Breast epithelium (tissue), 4 donors: ENCODE measurements around the gene PDE4D. TPM values are rescaled to one million over a fixed set of nuclear protein-coding genes. Genes with fewer than 3 reads are reported as not detected.
"Not testable (repeated sequence)": the region's sequence is repeated elsewhere in the genome, so short reads cannot be mapped to it uniquely, and the experiment has no call there.

Source experiments
- DNase-seq, 2 donors: peaks; one replicate each; pipeline ENCODE4 v3.0.0-alpha.2; 2019; ENCODE audit warnings: low spot score in 2 of 2
- H3K27ac ChIP-seq, 2 donors: fragments of 200-600 bp; sonication (generic) in 1 of 2; one replicate each; pipeline ENCODE4 v1.5.1; 2016 to 2019; ENCODE audit warnings: mild to moderate bottlenecking in 1 of 2
- H3K27me3 ChIP-seq, 2 donors: fragments of 200-600 bp; sonication (generic) in 1 of 2; one replicate each; pipeline versions ENCODE4 v1.5.1 to v1.6.0; 2017 to 2019; ENCODE audit warnings: control low read depth in 1 of 2, mild to moderate bottlenecking in 1 of 2
- H3K36me3 ChIP-seq: fragments of 200-600 bp; one replicate; pipeline ENCODE4 v1.5.1; 2019
- H3K4me1 ChIP-seq, 2 donors: fragments of 200-600 bp; sonication (generic); one replicate each; pipeline ENCODE4 v1.5.1; 2016 to 2019; ENCODE audit warnings: control low read depth in 1 of 2
- H3K4me3 ChIP-seq, 3 donors: fragments of 200-600 bp; sonication (generic); 1 replicate in 2 of 3; 2 replicates in 1 of 3; pipeline ENCODE4 v1.5.1; 2016 to 2019; ENCODE audit warnings: mild to moderate bottlenecking in 3 of 3, moderate library complexity in 2 of 3
- H3K9me3 ChIP-seq, 2 donors: fragments of 200-600 bp; sonication (generic) in 1 of 2; one replicate each; pipeline ENCODE4 v1.5.1; 2016 to 2019; ENCODE audit warnings: control low read depth in 1 of 2
- POLR2A ChIP-seq: fragments of 450-650 bp; IDR thresholded peaks from one replicate; pipeline ENCODE4 v1.6.1; 2016; ENCODE audit warnings: antibody characterized with exemption, mild to moderate bottlenecking, moderate library complexity
- POLR2AphosphoS5 ChIP-seq, 3 donors: sonication (generic); formaldehyde crosslinking; IDR thresholded peaks; one replicate each; pipeline ENCODE4 v1.6.1; 2017; ENCODE audit warnings: antibody characterized with exemption in 3 of 3
- intact Hi-C: fragments of 100-400 bp; cut with DNase I; formaldehyde crosslinking; loops from one replicate; pipeline ENCODE4 v1.15.1; 2023; ENCODE audit warnings: low total_unique reads
- total RNA-seq, 3 donors: library from RNA; depleted of rRNA; stranded (reverse); fragments of >200 nt; gene quantifications; one replicate each; pipeline ENCODE4 v1.1.0, GENCODE V29; 2016
- TF ChIP-seq, protein P1 (sequence below), 3 donors: fragments of 450-650 bp; IDR thresholded peaks; one replicate each; pipeline ENCODE4 v1.5.1; 2016 to 2017; ENCODE audit warnings: antibody characterized with exemption in 3 of 3, mild to moderate bottlenecking in 3 of 3, moderate library complexity in 3 of 3

The PDE4D gene
- total RNA-seq, 3 donors from 2014 or later: 14.4 to 37.4 (median 28.2) TPM

DNA sequence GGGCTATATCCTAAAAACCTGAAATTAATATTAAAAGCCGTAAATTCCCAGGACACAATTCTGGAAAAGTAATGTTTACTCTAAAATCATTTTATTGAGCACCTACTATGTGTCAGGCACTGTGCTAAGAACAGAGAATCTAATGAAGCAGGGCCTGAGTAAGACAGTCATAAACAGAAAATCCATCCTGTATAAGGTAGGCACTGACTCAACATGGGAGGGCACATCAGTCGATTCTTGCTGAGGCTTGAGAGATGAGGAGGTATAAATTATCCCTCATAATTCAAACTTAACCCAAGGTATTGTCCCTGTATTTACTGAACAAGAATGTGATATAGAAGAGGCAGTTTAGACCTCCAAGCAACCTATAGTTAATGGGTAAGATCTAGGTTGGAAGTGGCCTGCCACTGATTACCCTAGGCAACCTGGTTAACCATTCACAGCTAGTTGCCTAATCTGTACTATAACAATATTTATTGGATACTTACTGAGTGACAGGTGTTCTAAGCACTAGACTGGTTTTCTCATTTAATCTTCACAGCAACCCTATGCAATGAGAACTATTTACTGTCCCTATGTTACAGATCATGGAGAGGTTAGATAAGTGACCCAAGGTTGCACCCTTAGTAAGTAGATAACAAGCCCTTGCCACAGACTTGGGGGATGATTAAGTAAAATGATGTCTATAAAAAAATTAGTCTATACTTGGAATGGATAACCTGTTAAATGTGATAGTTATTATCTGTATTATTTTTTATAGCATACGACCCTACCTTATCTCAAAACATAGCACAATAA, 317.7 kb downstream of the PDE4D start:
- Histone ChIP-seq H3K27ac (no peak overlapping the region), H3K9me3 (no peaks in the 10 kb centered on the region), H3K4me3 (no peak overlapping the region), H3K36me3 (no peaks in the 10 kb centered on the region), H3K4me1 (no peaks in the 10 kb centered on the region), H3K27me3 (no peaks in the 10 kb centered on the region)
- DNase-seq: no peak
- TF ChIP-seq POLR2A (no peak), POLR2AphosphoS5 (IDR thresholded peaks at IDR 0.05) (no peak)
- TF ChIP-seq, protein P1, sequence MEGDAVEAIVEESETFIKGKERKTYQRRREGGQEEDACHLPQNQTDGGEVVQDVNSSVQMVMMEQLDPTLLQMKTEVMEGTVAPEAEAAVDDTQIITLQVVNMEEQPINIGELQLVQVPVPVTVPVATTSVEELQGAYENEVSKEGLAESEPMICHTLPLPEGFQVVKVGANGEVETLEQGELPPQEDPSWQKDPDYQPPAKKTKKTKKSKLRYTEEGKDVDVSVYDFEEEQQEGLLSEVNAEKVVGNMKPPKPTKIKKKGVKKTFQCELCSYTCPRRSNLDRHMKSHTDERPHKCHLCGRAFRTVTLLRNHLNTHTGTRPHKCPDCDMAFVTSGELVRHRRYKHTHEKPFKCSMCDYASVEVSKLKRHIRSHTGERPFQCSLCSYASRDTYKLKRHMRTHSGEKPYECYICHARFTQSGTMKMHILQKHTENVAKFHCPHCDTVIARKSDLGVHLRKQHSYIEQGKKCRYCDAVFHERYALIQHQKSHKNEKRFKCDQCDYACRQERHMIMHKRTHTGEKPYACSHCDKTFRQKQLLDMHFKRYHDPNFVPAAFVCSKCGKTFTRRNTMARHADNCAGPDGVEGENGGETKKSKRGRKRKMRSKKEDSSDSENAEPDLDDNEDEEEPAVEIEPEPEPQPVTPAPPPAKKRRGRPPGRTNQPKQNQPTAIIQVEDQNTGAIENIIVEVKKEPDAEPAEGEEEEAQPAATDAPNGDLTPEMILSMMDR (IDR thresholded peaks at IDR 0.05): no peak
- intact Hi-C loops: no loop called here

DNA sequence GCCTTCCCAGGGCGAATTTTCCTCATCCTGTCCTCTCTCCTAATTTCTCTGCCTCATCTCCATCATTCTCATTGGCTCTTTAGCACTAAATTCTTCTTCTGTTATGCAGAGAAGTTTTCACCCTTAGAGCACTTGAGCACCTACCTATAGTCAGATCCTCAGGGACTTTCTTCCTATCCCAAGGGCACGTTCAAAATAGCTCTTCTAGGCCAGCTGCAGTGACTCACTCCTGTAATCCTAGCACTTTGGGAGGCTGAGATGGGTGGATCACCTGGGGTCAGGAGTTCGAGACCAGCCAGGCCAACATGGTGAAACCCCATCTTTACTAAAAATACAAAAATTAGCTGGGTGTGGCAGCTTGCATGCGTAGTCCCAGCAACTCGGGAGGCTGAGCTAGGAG, 320.0 kb downstream of the PDE4D start:
- H3K27ac ChIP-seq, DNase-seq, H3K4me3 ChIP-seq, H3K9me3 ChIP-seq, H3K27me3 ChIP-seq, intact Hi-C loops, H3K4me1 ChIP-seq, H3K36me3 ChIP-seq: not testable (repeated sequence)

DNA sequence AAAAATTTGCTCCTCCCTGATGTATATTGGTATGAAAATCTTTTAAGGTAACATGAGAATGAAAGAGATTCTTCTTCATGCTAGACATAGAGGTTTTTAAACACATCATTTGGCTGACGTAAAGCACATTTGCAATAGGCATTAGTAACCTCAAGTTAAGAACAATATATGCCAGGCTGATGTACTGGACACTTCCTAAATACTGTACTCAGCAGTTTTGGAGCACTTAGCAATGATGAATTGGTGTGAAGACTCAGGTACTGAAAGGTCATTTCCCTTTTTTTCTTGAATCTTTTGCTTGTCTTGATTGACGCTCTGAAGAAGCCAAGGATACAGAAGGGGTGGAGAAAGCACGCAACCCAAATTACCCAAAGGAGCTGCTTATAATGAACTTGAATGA, 322.5 kb downstream of the PDE4D start:
- Histone ChIP-seq H3K36me3 (no peaks in the 10 kb centered on the region), H3K27ac (no peak overlapping the region), H3K9me3 (no peaks in the 10 kb centered on the region), H3K4me3 (no peak overlapping the region), H3K4me1 (no peaks in the 10 kb centered on the region), H3K27me3 (no peaks in the 10 kb centered on the region)
- DNase-seq: no peak
- intact Hi-C loops: no loop called here
- no peak for TF ChIP-seq POLR2A
- TF ChIP-seq POLR2AphosphoS5 (IDR thresholded peaks at IDR 0.05): no peak
- TF ChIP-seq, protein P1 (IDR thresholded peaks at IDR 0.05): no peak

DNA sequence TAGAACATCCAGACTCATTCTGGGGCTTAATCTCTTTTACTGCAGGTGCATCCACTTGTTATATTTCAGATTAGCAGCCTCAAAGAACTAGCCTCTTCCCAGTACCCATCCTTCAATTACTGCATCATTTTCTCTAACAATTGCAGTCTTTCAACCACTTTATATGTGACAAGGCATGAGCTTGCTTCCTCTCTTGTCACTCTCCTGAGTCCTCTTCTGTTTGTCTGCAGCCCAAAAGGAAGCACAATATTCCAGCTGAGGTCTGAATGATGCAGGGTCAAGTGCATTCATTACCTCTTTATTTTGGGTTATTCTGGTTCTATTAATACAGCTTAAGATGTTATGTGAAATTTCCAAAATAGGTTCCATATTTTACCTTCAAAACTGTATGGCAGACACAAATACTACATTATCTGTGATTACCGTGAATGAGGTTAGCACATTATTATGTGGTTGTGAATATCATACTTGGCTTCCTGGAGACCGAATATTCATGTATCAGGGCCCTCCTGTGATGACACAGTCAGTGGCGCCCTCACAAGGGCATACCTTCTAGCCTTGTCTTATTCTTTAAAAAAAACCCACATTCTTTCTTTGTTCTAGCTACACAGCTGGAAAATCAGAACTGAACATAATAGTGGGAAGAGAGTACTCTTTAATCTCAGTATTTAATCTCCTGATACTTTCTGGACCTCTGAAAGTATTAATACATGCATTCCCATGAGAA, 323.8 kb downstream of the PDE4D start:
- TF ChIP-seq POLR2A (no peak), POLR2AphosphoS5 (IDR thresholded peaks at IDR 0.05) (no peak)
- TF ChIP-seq, protein P1 (IDR thresholded peaks at IDR 0.05): no peak
- intact Hi-C loops: no loop called here
- H3K27ac ChIP-seq: no peak overlapping the region
- no peak overlapping the region for H3K4me3 ChIP-seq
- no peaks in the 10 kb centered on the region for H3K4me1 ChIP-seq
- H3K9me3 ChIP-seq: no peaks in the 10 kb centered on the region
- H3K36me3 ChIP-seq: no peaks in the 10 kb centered on the region
- no peak for DNase-seq
- H3K27me3 ChIP-seq: no peaks in the 10 kb centered on the region

DNA sequence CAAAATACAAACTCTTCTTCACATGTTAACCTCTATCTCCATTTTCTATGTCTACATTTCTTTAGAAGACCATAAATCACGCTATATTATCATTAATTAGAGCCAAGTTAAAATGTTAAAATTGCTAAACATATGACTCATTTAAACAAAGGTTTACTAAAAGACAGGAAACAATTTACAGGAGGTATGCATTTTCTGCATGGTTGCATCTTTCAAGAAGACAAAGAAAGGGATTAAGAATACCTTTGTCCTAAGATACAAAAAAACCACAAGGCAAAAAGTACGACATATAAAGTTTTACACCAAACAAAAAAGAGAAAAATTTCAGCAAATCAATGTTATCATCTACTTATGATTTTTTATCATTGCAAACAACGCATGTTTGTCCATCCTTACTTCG, 324.4 kb downstream of the PDE4D start:
- Histone ChIP-seq H3K27ac (no peak overlapping the region), H3K4me3 (no peak overlapping the region), H3K36me3 (no peaks in the 10 kb centered on the region), H3K27me3 (no peaks in the 10 kb centered on the region), H3K4me1 (no peaks in the 10 kb centered on the region), H3K9me3 (no peaks in the 10 kb centered on the region)
- intact Hi-C loops: no loop called here
- no peak for TF ChIP-seq POLR2AphosphoS5 (IDR thresholded peaks at IDR 0.05)
- no peak for DNase-seq

DNA sequence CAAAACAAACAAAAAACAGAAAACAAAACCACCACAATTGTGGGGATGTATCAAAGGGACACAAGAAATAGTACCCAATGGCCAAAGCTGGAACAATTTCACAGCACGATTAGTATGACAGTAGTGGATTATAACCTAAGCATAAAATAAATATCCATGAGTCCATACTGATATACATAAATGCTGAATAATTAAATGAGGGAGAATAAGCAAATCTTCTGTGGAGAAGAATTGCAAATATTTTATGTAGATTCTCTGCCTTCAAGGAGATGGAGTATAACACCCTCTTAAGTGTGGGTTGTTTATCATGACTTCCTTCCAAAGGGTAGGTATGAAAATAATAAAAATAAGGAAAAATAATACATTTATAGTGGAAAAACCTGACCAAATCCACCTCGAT, 325.4 kb downstream of the PDE4D start:
- no peaks in the 10 kb centered on the region for H3K27me3 ChIP-seq
- no peak overlapping the region for H3K4me3 ChIP-seq
- H3K4me1 ChIP-seq: no peaks in the 10 kb centered on the region
- no peak for TF ChIP-seq POLR2A
- TF ChIP-seq POLR2AphosphoS5 (IDR thresholded peaks at IDR 0.05): no peak
- H3K27ac ChIP-seq: no peak overlapping the region
- DNase-seq: no peak
- no peaks in the 10 kb centered on the region for H3K9me3 ChIP-seq
- no peaks in the 10 kb centered on the region for H3K36me3 ChIP-seq
- intact Hi-C loops: no loop called here
